Peyer's patch (tissue), 4 donors: Measurements from ENCODE around the gene HPCAL1. TPM values are rescaled to one million over a fixed set of nuclear protein-coding genes. Genes with fewer than 3 reads are reported as not detected.

Experiments
- DNase-seq, 3 donors: peaks; one replicate each; pipeline ENCODE4 v3.0.0-alpha.2; 2017 to 2019
- H3K27ac ChIP-seq, 4 donors: fragments of 200-600 bp; sonication (generic); one replicate each; pipeline ENCODE4 v1.5.1; 2016 to 2019
- H3K27me3 ChIP-seq, 2 donors: fragments of 200-600 bp; sonication (generic); one replicate each; pipeline ENCODE4 v1.5.1; 2019
- H3K36me3 ChIP-seq, 3 donors: fragments of 200-600 bp; sonication (generic); one replicate each; pipeline ENCODE4 v1.5.1; 2016 to 2019
- H3K4me1 ChIP-seq, 4 donors: fragments of 200-600 bp; sonication (generic); one replicate each; pipeline ENCODE4 v1.5.1; 2016 to 2019
- H3K4me3 ChIP-seq, 4 donors: fragments of 200-600 bp; sonication (generic); 1 replicate in 3 of 4; 2 replicates in 1 of 4; pipeline ENCODE4 v1.5.1; 2016 to 2019; ENCODE audit warnings: mild to moderate bottlenecking in 1 of 4
- H3K9me3 ChIP-seq, 4 donors: fragments of 200-600 bp; sonication (generic); one replicate each; pipeline ENCODE4 v1.5.1; 2016 to 2019; ENCODE audit warnings: mild to moderate bottlenecking in 1 of 4
- POLR2A ChIP-seq, 2 donors: fragments of 450-650 bp; IDR thresholded peaks; one replicate each; pipeline ENCODE4 v1.5.1; 2017; ENCODE audit warnings: antibody characterized with exemption in 2 of 2, mild to moderate bottlenecking in 2 of 2, moderate library complexity in 2 of 2
- total RNA-seq, 4 donors: library from RNA; depleted of rRNA; stranded (reverse); fragments of >200 nt; gene quantifications; one replicate each; pipeline ENCODE4 v1.1.0, GENCODE V29; 2016
- TF ChIP-seq, protein P1 (sequence below), 6 experiments: fragments of 450-650 bp in 4 of 6; fragments of 200-600 bp in 2 of 6; sonication (generic) in 1 of 6; IDR thresholded peaks; one replicate each; pipeline ENCODE4 v1.5.1; 2017 to 2019; ENCODE audit warnings: antibody characterized with exemption in 6 of 6, mild to moderate bottlenecking in 3 of 6, moderate library complexity in 1 of 6

HPCAL1 gene
- total RNA-seq, 4 donors from 2014 or later, result 123 to 270 (median 156) TPM

DNA sequence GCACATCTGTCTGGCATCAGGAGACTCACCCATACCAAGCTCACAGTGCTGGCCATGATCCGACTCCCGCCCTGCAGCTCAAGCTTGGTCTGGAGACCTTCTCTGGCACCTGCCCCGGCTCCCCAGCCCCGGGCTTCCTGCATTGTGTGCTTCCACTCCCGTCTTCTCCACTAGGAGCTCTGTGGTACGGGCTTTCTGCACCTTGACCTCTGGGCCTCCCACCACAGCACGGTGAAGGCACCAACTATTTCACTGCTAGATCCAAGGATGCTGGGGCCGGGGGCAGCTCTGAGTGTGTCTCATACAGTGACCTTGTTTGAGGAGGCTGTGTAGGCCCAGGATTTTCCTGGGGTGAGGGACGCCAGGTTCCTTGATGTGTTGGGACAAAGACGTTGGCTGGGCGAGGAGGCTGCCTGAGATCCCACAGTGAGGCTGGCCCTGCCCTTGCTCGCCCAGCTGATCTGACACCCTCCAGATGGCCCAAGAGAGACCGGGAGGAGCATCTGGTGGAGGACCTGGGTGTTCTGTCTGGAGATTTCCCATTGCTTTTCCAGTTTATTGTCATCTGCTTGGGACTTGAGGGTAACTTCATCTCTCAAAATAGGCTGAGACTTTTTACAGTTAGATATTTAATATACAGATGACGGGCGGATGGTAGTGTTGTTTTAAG is 64.0 kb downstream of the HPCAL1 start:
- Histone ChIP-seq H3K27ac (no peak overlapping the region), H3K9me3 (no peaks in the 10 kb centered on the region), H3K4me3 (no peak overlapping the region), H3K36me3 (no peaks in the 10 kb centered on the region), H3K4me1 (peaks cover 0 to 22% (median 2%) of the 10 kb centered on the region in 4 donors), H3K27me3 (no peaks in the 10 kb centered on the region)
- no peak for TF ChIP-seq POLR2A (IDR thresholded peaks at IDR 0.05)
- DNase-seq, result peak in 1 of 3 donors; percentile 42

DNA sequence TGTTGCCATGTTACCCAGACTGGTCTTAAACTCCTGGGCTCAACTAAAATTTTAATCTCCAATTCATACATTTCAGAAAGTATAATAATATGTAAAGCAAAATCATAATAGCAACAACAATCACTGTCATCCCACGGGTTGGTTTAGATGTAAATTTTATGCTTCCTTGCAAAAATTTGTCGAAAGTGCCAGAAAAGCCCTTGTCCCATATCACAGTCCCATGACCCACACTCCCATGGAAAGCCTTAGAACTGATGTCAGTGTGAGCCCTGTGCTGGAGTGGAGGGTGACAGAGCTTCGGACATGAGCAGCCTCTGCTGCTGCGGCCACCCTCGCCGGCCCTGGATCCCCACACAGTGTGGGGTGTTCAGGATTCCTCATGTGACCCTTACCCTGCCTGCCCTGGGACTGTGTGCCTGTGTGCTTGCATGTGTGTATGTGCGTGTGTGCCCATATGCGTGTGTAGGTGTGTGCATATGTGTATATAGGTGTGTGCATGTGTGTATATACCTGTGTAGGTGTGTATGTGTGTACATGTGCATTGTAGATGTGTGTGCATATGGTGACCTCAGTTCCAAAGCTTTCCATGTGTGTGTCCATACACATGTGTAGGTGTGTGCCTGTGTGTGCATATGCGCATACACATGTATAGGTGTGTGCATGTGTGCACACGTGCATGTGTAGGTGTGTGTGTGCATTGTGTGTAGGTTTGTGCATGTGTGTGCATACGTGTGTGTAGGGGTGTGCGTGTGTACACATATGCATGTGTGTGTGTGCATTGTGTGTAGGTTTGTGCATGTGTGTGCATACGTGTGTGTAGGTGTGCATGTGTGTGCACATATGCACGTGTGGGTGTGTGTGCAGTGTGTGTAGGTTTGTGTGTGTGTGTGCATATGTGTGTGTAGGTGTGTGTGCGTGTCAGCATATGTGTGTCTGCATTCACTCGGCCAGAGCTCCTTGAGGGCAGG is 65.1 kb downstream of the HPCAL1 start:
- no peak for DNase-seq
- no peak for TF ChIP-seq POLR2A (IDR thresholded peaks at IDR 0.05)
- TF ChIP-seq, protein P1, sequence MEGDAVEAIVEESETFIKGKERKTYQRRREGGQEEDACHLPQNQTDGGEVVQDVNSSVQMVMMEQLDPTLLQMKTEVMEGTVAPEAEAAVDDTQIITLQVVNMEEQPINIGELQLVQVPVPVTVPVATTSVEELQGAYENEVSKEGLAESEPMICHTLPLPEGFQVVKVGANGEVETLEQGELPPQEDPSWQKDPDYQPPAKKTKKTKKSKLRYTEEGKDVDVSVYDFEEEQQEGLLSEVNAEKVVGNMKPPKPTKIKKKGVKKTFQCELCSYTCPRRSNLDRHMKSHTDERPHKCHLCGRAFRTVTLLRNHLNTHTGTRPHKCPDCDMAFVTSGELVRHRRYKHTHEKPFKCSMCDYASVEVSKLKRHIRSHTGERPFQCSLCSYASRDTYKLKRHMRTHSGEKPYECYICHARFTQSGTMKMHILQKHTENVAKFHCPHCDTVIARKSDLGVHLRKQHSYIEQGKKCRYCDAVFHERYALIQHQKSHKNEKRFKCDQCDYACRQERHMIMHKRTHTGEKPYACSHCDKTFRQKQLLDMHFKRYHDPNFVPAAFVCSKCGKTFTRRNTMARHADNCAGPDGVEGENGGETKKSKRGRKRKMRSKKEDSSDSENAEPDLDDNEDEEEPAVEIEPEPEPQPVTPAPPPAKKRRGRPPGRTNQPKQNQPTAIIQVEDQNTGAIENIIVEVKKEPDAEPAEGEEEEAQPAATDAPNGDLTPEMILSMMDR (IDR thresholded peaks at IDR 0.05), result no peak
- peaks cover 0 to 6% (median 0%) of the 10 kb centered on the region in 3 donors for H3K36me3 ChIP-seq
- H3K27me3 ChIP-seq, result no peaks in the 10 kb centered on the region
- H3K4me1 ChIP-seq, result peaks cover 0 to 22% (median 2%) of the 10 kb centered on the region in 4 donors
- no peaks in the 10 kb centered on the region for H3K9me3 ChIP-seq
- no peak overlapping the region for H3K27ac ChIP-seq
- H3K4me3 ChIP-seq, result no peak overlapping the region

DNA sequence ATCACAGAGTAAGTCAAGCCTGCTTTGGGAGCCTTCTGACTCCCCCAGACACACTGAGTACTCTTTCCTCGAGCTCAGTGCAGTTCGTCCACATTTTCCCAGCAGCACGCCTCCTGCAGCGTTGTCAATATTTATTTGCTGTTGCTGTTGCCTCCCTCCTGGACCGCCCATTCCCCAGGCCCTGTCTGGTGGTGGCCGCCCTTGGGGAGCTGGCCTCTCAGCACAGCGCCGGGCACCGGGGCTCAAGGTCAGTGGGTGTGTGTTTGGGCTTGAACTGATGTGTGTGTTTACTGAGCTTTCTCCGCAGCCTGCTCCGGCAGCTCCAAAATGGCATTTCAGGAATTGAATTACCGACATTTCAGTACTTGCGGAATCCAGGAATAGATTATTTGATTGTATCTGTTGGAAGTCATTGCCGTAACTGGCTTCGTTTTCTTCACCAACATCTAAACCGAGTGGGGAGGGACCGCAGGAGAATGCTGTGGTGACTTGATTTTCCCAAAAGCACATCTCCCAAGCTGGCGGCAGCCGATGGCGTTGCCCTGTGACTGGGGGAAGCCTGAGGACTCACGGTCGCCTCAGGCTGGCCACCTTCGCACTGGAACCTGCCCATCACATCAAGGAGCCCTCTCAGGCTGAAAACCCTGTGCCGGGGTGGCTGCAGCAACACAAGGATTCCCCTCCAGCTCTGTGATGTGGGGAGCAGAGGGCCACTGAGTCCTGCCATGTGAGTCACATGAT is 66.0 kb downstream of the HPCAL1 start:
- Histone ChIP-seq H3K27ac (no peak overlapping the region), H3K27me3 (no peaks in the 10 kb centered on the region), H3K9me3 (no peaks in the 10 kb centered on the region), H3K4me3 (no peak overlapping the region), H3K4me1 (peaks cover 0 to 22% (median 2%) of the 10 kb centered on the region in 4 donors), H3K36me3 (peaks cover 0 to 10% (median 0%) of the 10 kb centered on the region in 3 donors)
- DNase-seq, result peak in 1 of 3 donors; percentile 52
- TF ChIP-seq, protein P1 (IDR thresholded peaks at IDR 0.05), result no peak
- TF ChIP-seq POLR2A (IDR thresholded peaks at IDR 0.05), result no peak

DNA sequence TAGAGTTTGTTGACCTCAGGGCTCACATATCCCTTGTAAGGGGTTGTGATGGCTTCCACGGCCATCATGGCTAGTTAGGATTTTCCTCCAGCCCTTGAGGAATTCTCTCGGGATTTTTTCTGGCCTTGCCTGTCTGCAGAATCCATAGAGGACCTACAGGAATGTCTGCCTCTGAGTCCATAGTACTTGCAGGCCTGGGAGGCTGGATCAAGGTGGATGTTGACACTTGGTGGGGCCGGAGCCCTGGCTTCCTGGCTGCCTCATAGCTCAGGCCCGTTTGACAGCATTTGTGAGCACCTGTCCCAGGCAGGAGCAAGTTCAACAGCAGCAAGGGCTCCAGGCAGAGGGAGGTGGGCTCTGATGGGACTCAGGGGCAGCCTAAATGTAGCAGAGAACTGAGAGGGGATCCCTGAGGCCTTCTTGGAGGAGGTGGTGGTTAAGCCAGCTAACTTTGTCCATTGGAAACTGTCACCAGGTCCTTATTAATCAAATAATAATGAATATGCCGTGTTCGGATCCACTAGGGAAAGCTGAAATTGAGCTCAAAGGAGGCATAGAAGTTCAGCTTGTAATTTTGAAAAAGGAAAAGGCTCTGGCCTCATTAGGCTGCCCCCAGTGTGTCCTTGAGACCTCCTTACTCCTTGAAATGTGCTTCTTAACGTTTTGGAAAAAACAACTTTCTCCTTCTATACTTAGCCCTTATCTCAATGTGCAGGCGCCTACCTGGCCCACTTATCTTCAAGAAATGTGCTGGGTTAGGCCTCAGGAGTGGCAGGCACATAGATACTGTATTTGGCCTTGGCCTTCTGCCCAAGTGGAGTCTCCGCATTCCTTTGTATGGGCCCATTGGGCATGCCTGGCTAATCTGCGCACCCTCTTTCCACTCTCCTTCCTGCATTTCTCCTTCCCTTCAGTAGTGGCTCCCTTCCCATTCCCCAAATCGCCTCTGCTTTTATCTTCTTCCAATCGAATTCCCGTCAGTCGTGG is 66.9 kb downstream of the HPCAL1 start:
- peaks cover 0 to 10% (median 0%) of the 10 kb centered on the region in 3 donors for H3K36me3 ChIP-seq
- peaks cover 0 to 22% (median 2%) of the 10 kb centered on the region in 4 donors for H3K4me1 ChIP-seq
- no peaks in the 10 kb centered on the region for H3K9me3 ChIP-seq
- H3K27ac ChIP-seq, result no peak overlapping the region
- no peak overlapping the region for H3K4me3 ChIP-seq
- DNase-seq, result no peak
- TF ChIP-seq POLR2A (IDR thresholded peaks at IDR 0.05), result no peak
- TF ChIP-seq, protein P1 (IDR thresholded peaks at IDR 0.05), result no peak
- H3K27me3 ChIP-seq, result no peaks in the 10 kb centered on the region

DNA sequence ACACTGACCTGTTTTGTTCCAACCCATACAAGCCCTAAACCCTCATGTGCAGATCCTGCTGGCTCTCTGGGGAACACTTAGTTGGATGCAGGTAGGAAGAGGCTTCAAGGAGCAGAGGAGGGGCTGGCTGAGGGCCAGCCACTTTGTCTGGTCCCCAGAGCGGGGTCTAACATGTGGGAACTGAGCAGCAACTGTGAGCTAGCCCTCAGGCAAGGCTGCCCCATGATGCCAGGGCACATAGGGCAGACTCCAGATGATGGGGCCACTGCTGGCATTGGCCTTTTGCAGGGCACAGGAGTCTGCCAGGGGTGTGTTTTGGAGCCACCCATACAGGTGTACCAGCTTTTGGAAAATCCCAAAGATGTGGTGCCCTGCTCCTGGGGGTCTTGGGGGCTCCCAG is 67.7 kb downstream of the HPCAL1 start:
- Histone ChIP-seq H3K4me3 (no peak overlapping the region), H3K36me3 (peaks cover 0 to 10% (median 0%) of the 10 kb centered on the region in 3 donors), H3K27ac (no peak overlapping the region), H3K4me1 (peaks cover 0 to 22% (median 2%) of the 10 kb centered on the region in 4 donors), H3K9me3 (no peaks in the 10 kb centered on the region), H3K27me3 (no peaks in the 10 kb centered on the region)
- DNase-seq, result no peak
- TF ChIP-seq, protein P1 (IDR thresholded peaks at IDR 0.05), result no peak
- TF ChIP-seq POLR2A (IDR thresholded peaks at IDR 0.05), result no peak
